Activated CD4-positive, alpha-beta T cell treated with anti-CD3 and anti-CD28 coated beads for 36 hours (primary cell): ENCODE data around the gene ACOX3. TPM values are rescaled to one million over a fixed set of nuclear protein-coding genes. Genes with fewer than 3 reads are reported as not detected.
"Not testable (repeated sequence)": the region's sequence is repeated elsewhere in the genome, so short reads cannot be mapped to it uniquely, and the experiment has no call there.

Experiments
- ATAC-seq: fragments of 200-7000 bp; cut with Tn5 transposase; one replicate; pipeline ENCODE4 v1.10.0; 2021; ENCODE audit warnings: mild to moderate bottlenecking, moderate library complexity
- CTCF ChIA-PET: fragments of 350-600 bp; sonication (Branson Sonifier 250); formaldehyde crosslinking; loops from one replicate; lab custom pipeline; 2021; ENCODE audit warnings: antibody characterized with exemption; lab: Charles Lee
- POLR2A ChIA-PET: fragments of 350-600 bp; sonication (Branson Sonifier 250); formaldehyde crosslinking; loops from one replicate; lab custom pipeline; 2021; ENCODE audit warnings: antibody characterized with exemption, inconsistent platforms; lab: Charles Lee
- DNase-seq: peaks from one replicate; pipeline ENCODE4 v3.0.0-alpha.2; 2020
- H3K27ac Mint-ChIP-seq: one replicate; pipeline ENCODE4 v1.8.0; 2021; ENCODE audit warnings: mixed read lengths
- H3K27me3 Mint-ChIP-seq: one replicate; pipeline ENCODE4 v1.8.0; 2021; ENCODE audit warnings: mixed read lengths
- H3K36me3 Mint-ChIP-seq: one replicate; pipeline ENCODE4 v1.8.0; 2021; ENCODE audit warnings: low read depth, mixed read lengths
- H3K4me1 Mint-ChIP-seq: one replicate; pipeline ENCODE4 v1.8.0; 2021; ENCODE audit warnings: mixed read lengths
- H3K4me3 Mint-ChIP-seq: one replicate; pipeline ENCODE4 v1.8.0; 2021; ENCODE audit warnings: mild to moderate bottlenecking, moderate library complexity, mixed read lengths
- H3K9me3 Mint-ChIP-seq: one replicate; pipeline ENCODE4 v1.8.0; 2021; ENCODE audit warnings: low read depth, mixed read lengths
- intact Hi-C, 2 experiments: fragments of 100-400 bp; cut with DNase I in 1 of 2; cut with micrococcal nuclease in 1 of 2; formaldehyde crosslinking; loops; one replicate each; pipeline versions ENCODE4 v1.14.2 to v1.15.1; 2022 to 2024; cut with DNase I, micrococcal nuclease
- total RNA-seq, 2 experiments: library from RNA; stranded (reverse); gene quantifications; one replicate each; pipeline ENCODE4 v1.2.3, GENCODE V29; 2021

ACOX3 gene
- total RNA-seq, 2 experiments from 2014 or later = 20.5 to 29.3 TPM

GRCh38 chr4:8394061-8394519, 46.4 kb downstream of the ACOX3 start:
- Mint-ChIP-seq H3K36me3 (peaks cover 15% of the 10 kb centered on the region), H3K27me3 (no peaks in the 10 kb centered on the region), H3K9me3 (no peaks in the 10 kb centered on the region), H3K4me1 (peaks cover 4% of the 10 kb centered on the region), H3K4me3 (no peak overlapping the region), H3K27ac (no peak overlapping the region)
- POLR2A ChIA-PET = no interaction called here
- DNase-seq (no peak), ATAC-seq (no peak)
- intact Hi-C loops = no loop called here
- CTCF ChIA-PET = interaction anchor here (0.6 kb wide), 1 partner anchor 14 kb away, joined by 3 read pairs; no protein-coding TSS in a partner anchor

GRCh38 chr4:8393593-8394038, 46.9 kb downstream of the ACOX3 start:
- Mint-ChIP-seq H3K36me3 (peaks cover 14% of the 10 kb centered on the region), H3K27ac (no peak overlapping the region), H3K4me3 (no peak overlapping the region), H3K27me3 (no peaks in the 10 kb centered on the region), H3K9me3 (no peaks in the 10 kb centered on the region), H3K4me1 (peaks cover 4% of the 10 kb centered on the region)
- DNase-seq = no peak
- POLR2A ChIA-PET = no interaction called here
- intact Hi-C loops = no loop called here
- no peak for ATAC-seq
- CTCF ChIA-PET = interaction anchor here (0.6 kb wide), 2 partner anchors 14 to 465 kb away, joined by 3 to 4 read pairs; no protein-coding TSS in a partner anchor

GRCh38 chr4:8392591-8393190, 47.8 kb downstream of the ACOX3 start:
- no peak for ATAC-seq
- ChIA-PET POLR2A (no interaction called here), CTCF (interaction anchor here (0.6 to 0.8 kb wide), 2 partner anchors 15 to 464 kb away, joined by 3 to 4 read pairs; no protein-coding TSS in a partner anchor)
- H3K9me3 Mint-ChIP-seq = no peaks in the 10 kb centered on the region
- no peak overlapping the region for H3K4me3 Mint-ChIP-seq
- no peaks in the 10 kb centered on the region for H3K27me3 Mint-ChIP-seq
- peaks cover 9% of the 10 kb centered on the region for H3K36me3 Mint-ChIP-seq
- intact Hi-C loops = no loop called here
- peaks cover 4% of the 10 kb centered on the region for H3K4me1 Mint-ChIP-seq
- H3K27ac Mint-ChIP-seq = no peak overlapping the region
- DNase-seq = no peak

GRCh38 chr4:8391972-8392371, 48.6 kb downstream of the ACOX3 start:
- Mint-ChIP-seq H3K27me3 (no peaks in the 10 kb centered on the region), H3K27ac (no peak overlapping the region), H3K4me1 (peaks cover 4% of the 10 kb centered on the region), H3K4me3 (no peak overlapping the region), H3K36me3 (peaks cover 12% of the 10 kb centered on the region), H3K9me3 (no peaks in the 10 kb centered on the region)
- intact Hi-C loops = no loop called here
- POLR2A ChIA-PET = no interaction called here
- CTCF ChIA-PET = interaction anchor here (0.5 to 0.8 kb wide), 4 partner anchors 11 to 279 kb away, joined by 3 read pairs; no protein-coding TSS in a partner anchor
- ATAC-seq (peak; percentile 42), DNase-seq (peak; percentile 46)

GRCh38 chr4:8391071-8391470, 49.5 kb downstream of the ACOX3 start:
- intact Hi-C loops = no loop called here
- no peak overlapping the region for H3K27ac Mint-ChIP-seq
- DNase-seq (no peak), ATAC-seq (no peak)
- no peaks in the 10 kb centered on the region for H3K9me3 Mint-ChIP-seq
- no peak overlapping the region for H3K4me3 Mint-ChIP-seq
- POLR2A ChIA-PET = no interaction called here
- H3K36me3 Mint-ChIP-seq = peaks cover 11% of the 10 kb centered on the region
- peaks cover 4% of the 10 kb centered on the region for H3K4me1 Mint-ChIP-seq
- no peaks in the 10 kb centered on the region for H3K27me3 Mint-ChIP-seq
- CTCF ChIA-PET = interaction anchor here (1.5 kb wide), 1 partner anchor 12 kb away, joined by 7 read pairs; no protein-coding TSS in a partner anchor

- Mint-ChIP-seq H3K36me3 (peaks cover 8% of the 10 kb centered on the region), H3K9me3 (no peaks in the 10 kb centered on the region), H3K4me1 (peaks cover 4% of the 10 kb centered on the region), H3K27ac (no peak overlapping the region), H3K4me3 (no peak overlapping the region), H3K27me3 (no peaks in the 10 kb centered on the region)
- ChIA-PET CTCF (interaction anchor here (1.5 kb wide), 1 partner anchor 12 kb away, joined by 7 read pairs; no protein-coding TSS in a partner anchor), POLR2A (interaction anchor here (0.7 kb wide), 1 partner anchor 15 kb away, joined by 3 read pairs; no protein-coding TSS in a partner anchor)
- DNase-seq (no peak), ATAC-seq (no peak)
- intact Hi-C loops = no loop called here
Observed at GRCh38 chr4:8390577-8390976, 49.9 kb downstream of the ACOX3 start.

GRCh38 chr4:8388528-8388870, 52.0 kb downstream of the ACOX3 start:
- POLR2A ChIA-PET = no interaction called here
- H3K4me3 Mint-ChIP-seq = no peak overlapping the region
- CTCF ChIA-PET = interaction anchor here (0.5 kb wide), 1 partner anchor 27 kb away, joined by 3 read pairs; no protein-coding TSS in a partner anchor

GRCh38 chr4:8387615-8388527, 52.7 kb downstream of the ACOX3 start:
- H3K4me1 Mint-ChIP-seq = peaks cover 4% of the 10 kb centered on the region
- no peak overlapping the region for H3K27ac Mint-ChIP-seq
- ChIA-PET POLR2A (no interaction called here), CTCF (interaction anchor here (0.5 kb wide), 1 partner anchor 28 kb away, joined by 3 read pairs; no protein-coding TSS in a partner anchor)
- ATAC-seq = no peak
- no peak overlapping the region for H3K4me3 Mint-ChIP-seq
- H3K27me3 Mint-ChIP-seq = no peaks in the 10 kb centered on the region
- intact Hi-C loops = no loop called here
- peaks cover 8% of the 10 kb centered on the region for H3K36me3 Mint-ChIP-seq
- H3K9me3 Mint-ChIP-seq = no peaks in the 10 kb centered on the region
- DNase-seq = no peak

More at GRCh38 chr4:8388528-8388870, 52.0 kb downstream of the ACOX3 start:
- intact Hi-C loops = no loop called here
- DNase-seq (no peak), ATAC-seq (no peak)
- Mint-ChIP-seq H3K27me3 (no peaks in the 10 kb centered on the region), H3K36me3 (peaks cover 8% of the 10 kb centered on the region), H3K27ac (no peak overlapping the region), H3K9me3 (no peaks in the 10 kb centered on the region), H3K4me1 (peaks cover 4% of the 10 kb centered on the region)

GRCh38 chr4:8387194-8387593, 53.3 kb downstream of the ACOX3 start:
- intact Hi-C loops = no loop called here
- ChIA-PET CTCF (no interaction called here), POLR2A (no interaction called here)
- DNase-seq = no peak
- ATAC-seq = no peak
- Mint-ChIP-seq H3K27me3 (no peaks in the 10 kb centered on the region), H3K9me3 (no peaks in the 10 kb centered on the region), H3K27ac (no peak overlapping the region), H3K4me1 (peaks cover 4% of the 10 kb centered on the region), H3K4me3 (no peak overlapping the region), H3K36me3 (peaks cover 6% of the 10 kb centered on the region)

- intact Hi-C loops = no loop called here
- CTCF ChIA-PET = no interaction called here
- DNase-seq (no peak), ATAC-seq (no peak)
- Mint-ChIP-seq H3K27me3 (no peaks in the 10 kb centered on the region), H3K9me3 (no peaks in the 10 kb centered on the region), H3K27ac (no peak overlapping the region), H3K36me3 (peaks cover 6% of the 10 kb centered on the region), H3K4me3 (no peak overlapping the region), H3K4me1 (no peaks in the 10 kb centered on the region)
- POLR2A ChIA-PET = no interaction called here
Observed at GRCh38 chr4:8386731-8387130, 53.8 kb downstream of the ACOX3 start.

- intact Hi-C loops, H3K4me1 Mint-ChIP-seq, ATAC-seq, H3K36me3 Mint-ChIP-seq, POLR2A ChIA-PET, H3K9me3 Mint-ChIP-seq, DNase-seq, H3K4me3 Mint-ChIP-seq, CTCF ChIA-PET, H3K27ac Mint-ChIP-seq, H3K27me3 Mint-ChIP-seq: not testable (repeated sequence)
Observed at GRCh38 chr4:8386131-8386530, 54.4 kb downstream of the ACOX3 start.
